ENCODE data around the gene SH3RF1.

GRCh38 chr4:169096221-169096620, 174.5 kb downstream of the SH3RF1 start:
- TF ChIP-seq POLR2AphosphoS5 (IDR thresholded peaks at IDR 0.05) (no peak), CTCF (IDR thresholded peaks at IDR 0.05) (no peak), POLR2A (IDR thresholded peaks at IDR 0.05) (no peak)
